ENCODE data around the gene RGS9BP. TPM values are rescaled to one million over a fixed set of nuclear protein-coding genes. Genes with fewer than 3 reads are reported as not detected.
"Not testable (repeated sequence)": the region's sequence is repeated elsewhere in the genome, so short reads cannot be mapped to it uniquely, and the experiment has no call there.

RGS9BP gene
- total RNA-seq, 1 donor from 2014 or later, result 2.1 TPM

DNA sequence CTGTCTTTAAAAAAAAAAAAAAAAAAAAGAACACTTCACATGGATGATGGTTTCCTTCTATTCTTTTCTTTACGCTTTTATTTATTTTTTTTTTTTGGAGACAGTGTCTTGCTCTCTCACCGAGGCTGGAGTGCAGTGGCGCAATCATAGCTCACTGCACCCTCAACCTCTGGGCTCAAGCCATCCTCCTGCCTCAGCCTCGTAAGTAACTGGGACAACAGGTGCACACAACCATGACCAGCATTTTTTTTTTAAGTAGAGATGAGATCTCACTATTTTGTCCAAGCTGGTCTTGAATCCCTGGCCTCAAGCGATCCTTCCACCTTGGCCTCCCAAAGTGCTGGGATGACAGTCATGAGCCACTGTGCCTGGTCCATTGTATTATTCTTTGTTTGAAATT lies 25.0 kb upstream of the RGS9BP start:
- no peak for DNase-seq
- TF ChIP-seq, protein P1, sequence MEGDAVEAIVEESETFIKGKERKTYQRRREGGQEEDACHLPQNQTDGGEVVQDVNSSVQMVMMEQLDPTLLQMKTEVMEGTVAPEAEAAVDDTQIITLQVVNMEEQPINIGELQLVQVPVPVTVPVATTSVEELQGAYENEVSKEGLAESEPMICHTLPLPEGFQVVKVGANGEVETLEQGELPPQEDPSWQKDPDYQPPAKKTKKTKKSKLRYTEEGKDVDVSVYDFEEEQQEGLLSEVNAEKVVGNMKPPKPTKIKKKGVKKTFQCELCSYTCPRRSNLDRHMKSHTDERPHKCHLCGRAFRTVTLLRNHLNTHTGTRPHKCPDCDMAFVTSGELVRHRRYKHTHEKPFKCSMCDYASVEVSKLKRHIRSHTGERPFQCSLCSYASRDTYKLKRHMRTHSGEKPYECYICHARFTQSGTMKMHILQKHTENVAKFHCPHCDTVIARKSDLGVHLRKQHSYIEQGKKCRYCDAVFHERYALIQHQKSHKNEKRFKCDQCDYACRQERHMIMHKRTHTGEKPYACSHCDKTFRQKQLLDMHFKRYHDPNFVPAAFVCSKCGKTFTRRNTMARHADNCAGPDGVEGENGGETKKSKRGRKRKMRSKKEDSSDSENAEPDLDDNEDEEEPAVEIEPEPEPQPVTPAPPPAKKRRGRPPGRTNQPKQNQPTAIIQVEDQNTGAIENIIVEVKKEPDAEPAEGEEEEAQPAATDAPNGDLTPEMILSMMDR (IDR thresholded peaks at IDR 0.05), result no peak
- peaks cover 9% of the 10 kb centered on the region for H3K4me1 ChIP-seq
- no peak overlapping the region for H3K4me3 ChIP-seq
- no peaks in the 10 kb centered on the region for H3K9me3 ChIP-seq
- H3K36me3 ChIP-seq, result peaks cover 66% of the 10 kb centered on the region
- intact Hi-C loops (cut with DNase I), result no loop called here
- no peak for ATAC-seq
- no peak overlapping the region for H3K27ac ChIP-seq
- H3K27me3 ChIP-seq (ENCODE audit: low read depth), result no peaks in the 10 kb centered on the region

DNA sequence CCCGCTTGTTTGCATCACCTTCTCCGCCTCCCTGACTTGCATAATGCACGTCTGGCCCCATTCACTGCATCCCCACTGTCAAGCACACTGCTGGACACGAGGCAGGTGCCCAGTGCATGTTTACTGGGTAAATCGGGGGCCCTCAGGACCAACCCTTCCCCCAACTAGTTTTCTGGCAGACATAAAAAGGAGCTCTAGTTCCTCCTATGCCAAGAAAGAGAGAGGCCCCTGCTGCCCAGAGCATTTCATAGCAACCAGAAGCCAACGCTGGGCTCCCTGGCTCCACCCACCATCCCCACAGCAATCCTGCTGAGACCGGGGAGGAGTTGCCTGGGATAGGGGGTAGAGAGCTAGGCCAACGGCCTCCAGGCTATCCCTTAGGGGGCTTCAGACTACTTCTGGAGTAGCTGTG lies 23.9 kb upstream of the RGS9BP start:
- H3K27me3 ChIP-seq (ENCODE audit: low read depth), result no peaks in the 10 kb centered on the region
- TF ChIP-seq, protein P1 (IDR thresholded peaks at IDR 0.05), result no peak
- no peak overlapping the region for H3K27ac ChIP-seq
- peaks cover 9% of the 10 kb centered on the region for H3K4me1 ChIP-seq
- ATAC-seq (peak; percentile 16 to 57), DNase-seq (no peak)
- H3K36me3 ChIP-seq, result peaks cover 66% of the 10 kb centered on the region
- no peaks in the 10 kb centered on the region for H3K9me3 ChIP-seq
- intact Hi-C loops (cut with DNase I), result no loop called here
- H3K4me3 ChIP-seq, result no peak overlapping the region

DNA sequence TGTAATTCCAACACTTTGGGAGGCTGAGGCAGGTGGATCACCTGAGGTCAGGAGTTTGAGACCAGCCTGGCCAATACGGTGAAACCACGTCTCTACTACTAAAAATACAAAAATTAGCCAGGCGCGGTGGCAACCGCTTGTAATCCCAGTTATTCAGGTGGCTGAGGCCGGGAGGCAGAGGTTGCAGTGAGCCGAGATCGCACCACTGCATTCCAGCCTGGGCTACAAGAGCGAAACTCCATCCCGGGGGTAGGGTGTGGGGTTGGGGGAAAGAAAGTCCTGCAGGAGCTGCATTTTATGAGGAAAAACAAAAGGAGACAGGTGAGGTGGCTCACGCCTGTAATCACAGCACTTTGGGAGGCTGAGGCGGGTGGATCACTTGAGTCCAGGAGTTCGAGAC lies 23.3 kb upstream of the RGS9BP start:
- H3K9me3 ChIP-seq; DNase-seq; H3K4me1 ChIP-seq; intact Hi-C loops (cut with DNase I); ATAC-seq; H3K27ac ChIP-seq; H3K27me3 ChIP-seq (ENCODE audit: low read depth); H3K4me3 ChIP-seq: not testable (repeated sequence)
- peaks cover 66% of the 10 kb centered on the region for H3K36me3 ChIP-seq

DNA sequence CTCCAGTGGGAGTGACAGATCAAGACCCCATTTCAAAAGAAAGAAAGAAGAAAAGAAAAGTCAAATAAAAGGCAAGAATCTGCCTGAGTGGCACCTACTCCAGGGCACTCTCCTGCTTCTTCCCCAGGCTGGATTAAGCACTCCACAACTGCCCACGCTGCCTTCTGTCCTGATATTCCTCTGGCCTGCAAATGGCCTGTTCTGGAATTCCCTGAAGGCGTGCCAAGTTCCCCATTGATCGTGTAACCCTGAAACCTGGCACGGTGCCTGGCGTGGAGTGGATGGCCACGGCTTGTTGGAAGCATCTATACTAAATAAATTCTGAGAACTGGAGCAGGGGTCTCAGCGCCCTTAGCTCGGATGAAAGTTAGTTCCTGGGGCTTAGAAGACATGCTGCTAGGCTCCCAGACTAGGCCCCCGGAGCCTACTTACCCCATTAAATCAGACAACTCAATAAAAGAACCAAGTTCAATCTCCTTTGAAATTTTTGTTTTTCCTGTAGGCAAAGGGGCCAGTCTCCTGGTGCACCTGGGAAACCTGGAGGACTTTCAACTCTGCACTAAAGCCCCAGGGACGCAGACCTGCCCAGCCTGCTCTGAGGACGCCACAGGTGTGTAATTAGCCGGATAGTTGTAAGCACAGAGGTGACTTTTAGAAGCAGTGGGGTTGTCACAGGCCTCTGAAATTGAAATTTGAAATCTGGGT lies 22.6 kb upstream of the RGS9BP start:
- Histone ChIP-seq H3K27ac (no peak overlapping the region), H3K9me3 (no peaks in the 10 kb centered on the region), H3K4me3 (no peak overlapping the region), H3K27me3 (ENCODE audit: low read depth) (no peaks in the 10 kb centered on the region), H3K4me1 (peaks cover 9% of the 10 kb centered on the region), H3K36me3 (peaks cover 66% of the 10 kb centered on the region)
- intact Hi-C loops (cut with DNase I), result no loop called here
- peak; percentile 65 to 77 for ATAC-seq
- TF ChIP-seq, protein P1 (IDR thresholded peaks at IDR 0.05), result no peak
- DNase-seq, result peak; percentile 79

DNA sequence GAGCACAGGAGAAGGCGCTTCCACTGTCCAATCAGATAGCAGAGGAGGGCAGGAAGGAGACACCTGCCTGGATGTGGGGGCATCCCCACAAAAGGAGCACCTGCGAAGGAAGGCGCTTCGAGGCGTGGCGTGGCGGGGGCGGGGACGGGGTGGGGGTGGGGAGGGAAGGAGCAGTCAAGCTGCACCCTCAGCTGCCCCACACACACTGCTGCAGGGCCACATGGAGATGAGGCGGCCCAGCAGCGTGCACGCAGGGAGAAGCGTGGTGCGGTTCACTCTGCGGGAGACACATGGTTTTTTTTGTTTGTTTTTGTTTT lies 22.1 kb upstream of the RGS9BP start:
- H3K4me1 ChIP-seq, result peaks cover 9% of the 10 kb centered on the region
- no peak overlapping the region for H3K27ac ChIP-seq
- H3K4me3 ChIP-seq, result no peak overlapping the region
- intact Hi-C loops (cut with DNase I), result no loop called here
- H3K9me3 ChIP-seq, result no peaks in the 10 kb centered on the region
- no peak for ATAC-seq
- TF ChIP-seq, protein P1 (IDR thresholded peaks at IDR 0.05), result no peak
- peaks cover 66% of the 10 kb centered on the region for H3K36me3 ChIP-seq
- DNase-seq, result no peak
- no peaks in the 10 kb centered on the region for H3K27me3 ChIP-seq (ENCODE audit: low read depth)

DNA sequence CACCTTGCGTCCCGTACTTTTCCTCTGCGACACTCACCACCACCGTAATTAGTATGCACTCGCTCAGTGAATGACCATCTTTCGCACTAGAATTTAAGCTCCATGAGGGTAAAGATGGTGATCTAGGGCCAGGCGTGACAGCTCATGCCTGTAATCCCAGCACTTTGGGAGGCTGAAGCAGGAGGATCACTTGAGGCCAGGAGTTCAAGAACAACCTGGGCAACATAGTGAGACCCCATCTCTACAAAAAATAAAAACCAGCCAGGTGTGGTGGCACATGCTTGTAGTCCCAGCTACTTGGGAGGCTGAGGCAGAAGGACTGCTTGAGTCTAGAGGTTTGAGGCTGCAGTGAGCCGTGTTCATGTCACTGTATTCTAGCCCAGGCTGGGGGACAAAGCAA lies 19.3 kb upstream of the RGS9BP start:
- H3K27me3 ChIP-seq (ENCODE audit: low read depth); H3K4me3 ChIP-seq; H3K9me3 ChIP-seq; intact Hi-C loops (cut with DNase I); ATAC-seq; H3K4me1 ChIP-seq; H3K27ac ChIP-seq; DNase-seq: not testable (repeated sequence)
- peaks cover 52% of the 10 kb centered on the region for H3K36me3 ChIP-seq

Data from lower lobe of right lung (tissue), 2 donors.